Activated CD4-positive, CD25-positive, alpha-beta regulatory T cell (primary cell): ENCODE measurements around the gene LMO2.
"Not testable (repeated sequence)": the region's sequence is repeated elsewhere in the genome, so short reads cannot be mapped to it uniquely, and the experiment has no call there.

Experiments
- DNase-seq, 4 experiments: peaks; one replicate each; lab custom pipeline; 2025; lab: John Stamatoyannopoulos, UW

The LMO2 gene

DNA sequence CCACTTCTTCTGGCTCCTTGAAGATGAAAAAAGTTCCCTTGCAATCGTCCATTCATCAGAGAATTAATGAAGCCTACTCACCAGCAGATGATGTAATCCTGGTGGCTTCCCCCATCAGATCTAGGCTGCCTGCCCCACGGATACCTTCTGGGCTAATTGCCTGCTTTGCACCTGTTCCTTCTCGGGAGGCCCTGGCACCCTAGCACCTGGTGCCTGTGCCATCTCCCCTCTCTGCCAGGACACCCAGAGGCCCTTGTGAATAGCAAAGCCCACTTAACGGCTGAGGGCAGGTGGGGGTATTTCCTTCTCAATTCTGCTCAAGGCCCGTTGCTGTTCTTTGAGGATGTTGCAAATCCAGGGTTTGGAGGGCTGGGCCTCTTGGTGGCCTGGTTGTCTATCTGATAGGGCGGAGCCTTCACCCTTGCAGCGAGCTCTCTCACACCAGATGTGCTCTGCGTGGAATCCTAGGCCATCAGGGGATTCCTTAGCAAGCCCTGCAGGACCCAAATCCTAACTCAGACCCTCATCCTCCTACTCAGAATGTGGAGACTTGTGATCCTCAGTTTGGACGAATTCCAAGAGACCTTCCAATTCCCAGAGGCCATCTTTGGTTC is at the start of gene LMO2:
Gene LMO2 (minus strand): TSS at position 363 of the 614 bp plus-strand sequence. CDS start 22,360 bp downstream, outside the sequence.
- DNase-seq, result no peak

DNA sequence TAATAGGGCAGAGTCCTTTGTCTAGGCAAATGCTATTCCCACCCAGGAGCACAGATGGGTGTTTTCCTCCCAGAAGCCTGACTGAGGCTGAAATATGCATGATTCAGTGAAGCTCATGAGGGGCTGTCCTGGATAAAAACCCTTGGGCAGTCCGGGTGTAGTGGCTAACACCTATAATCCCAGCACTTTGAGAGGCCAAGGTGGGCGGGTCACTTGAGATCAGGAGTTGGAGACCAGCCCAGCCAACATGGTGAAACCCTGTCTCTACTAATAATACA is 48.6 kb upstream of the LMO2 start:
- DNase-seq, result no peak

GRCh38 chr11:33936725-33937604 is 45.1 kb upstream of the LMO2 start:
- no peak for DNase-seq

- no peak for DNase-seq
These were observed 43.9 kb upstream of the LMO2 start for GRCh38 chr11:33935461-33936456.

DNA sequence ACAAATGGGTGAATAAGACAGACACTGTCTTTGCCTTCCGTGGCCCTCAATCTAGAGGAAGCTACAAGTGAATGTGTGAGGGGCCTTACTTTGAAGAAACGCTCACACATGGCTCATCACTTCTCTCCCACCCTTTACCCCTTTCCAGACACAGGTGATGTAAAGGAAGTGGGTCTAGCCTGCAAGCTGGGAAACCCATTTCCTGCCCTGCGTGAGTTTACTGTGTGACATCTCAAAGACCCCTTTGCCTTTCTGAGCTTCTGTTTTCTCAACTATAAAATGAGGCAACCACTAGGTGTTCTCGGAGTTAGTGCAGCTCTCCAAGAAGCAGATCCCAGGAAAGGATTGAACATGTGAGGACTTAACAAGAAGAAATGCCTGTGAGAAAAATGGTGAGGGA is 43.1 kb upstream of the LMO2 start:
- no peak for DNase-seq

DNA sequence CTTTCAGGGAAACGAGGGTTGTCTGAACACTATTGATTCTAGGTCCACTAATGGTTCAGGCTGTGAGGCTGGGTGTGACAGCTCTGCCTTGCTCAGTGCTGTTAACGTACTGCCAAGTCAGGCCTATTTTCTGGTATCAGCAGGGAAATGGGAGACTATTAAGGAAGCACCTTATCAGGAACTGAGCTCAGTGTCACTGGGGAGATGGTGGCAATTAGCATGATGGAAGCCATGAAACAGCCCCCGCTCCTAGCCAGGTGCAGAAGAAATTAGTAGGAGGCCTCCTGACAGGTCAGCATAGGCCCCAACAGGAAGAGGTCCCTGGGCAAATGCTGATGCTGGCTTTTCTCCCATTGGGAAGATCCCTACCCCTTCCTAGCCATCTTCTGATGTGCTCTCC is 42.6 kb upstream of the LMO2 start:
- no peak for DNase-seq

DNA sequence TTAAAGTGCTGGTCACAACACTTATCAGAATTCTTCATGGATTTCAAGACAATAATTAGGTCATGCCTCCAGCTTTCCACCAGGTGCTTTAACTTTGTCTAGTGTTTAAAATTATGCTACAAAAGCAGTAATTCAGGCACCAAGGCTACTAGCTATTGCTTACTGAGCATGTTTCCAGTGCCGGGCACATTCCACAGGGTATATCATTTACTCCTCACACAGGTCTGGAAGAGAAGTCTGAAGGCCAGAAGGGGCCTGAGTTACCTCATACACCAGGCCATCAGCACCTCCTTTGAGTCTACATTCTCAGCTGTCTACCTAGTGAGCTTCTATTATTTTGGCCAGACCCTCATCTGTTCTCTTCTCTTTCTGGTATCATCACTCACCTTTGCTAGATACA is 41.7 kb upstream of the LMO2 start:
- no peak for DNase-seq

- DNase-seq, result no peak
These were observed 40.8 kb upstream of the LMO2 start for GRCh38 chr11:33932721-33933120.

GRCh38 chr11:33931739-33932366 is 40.0 kb upstream of the LMO2 start:
- DNase-seq, result not testable (repeated sequence)

GRCh38 chr11:33931067-33931466 is 39.2 kb upstream of the LMO2 start:
- no peak for DNase-seq

DNA sequence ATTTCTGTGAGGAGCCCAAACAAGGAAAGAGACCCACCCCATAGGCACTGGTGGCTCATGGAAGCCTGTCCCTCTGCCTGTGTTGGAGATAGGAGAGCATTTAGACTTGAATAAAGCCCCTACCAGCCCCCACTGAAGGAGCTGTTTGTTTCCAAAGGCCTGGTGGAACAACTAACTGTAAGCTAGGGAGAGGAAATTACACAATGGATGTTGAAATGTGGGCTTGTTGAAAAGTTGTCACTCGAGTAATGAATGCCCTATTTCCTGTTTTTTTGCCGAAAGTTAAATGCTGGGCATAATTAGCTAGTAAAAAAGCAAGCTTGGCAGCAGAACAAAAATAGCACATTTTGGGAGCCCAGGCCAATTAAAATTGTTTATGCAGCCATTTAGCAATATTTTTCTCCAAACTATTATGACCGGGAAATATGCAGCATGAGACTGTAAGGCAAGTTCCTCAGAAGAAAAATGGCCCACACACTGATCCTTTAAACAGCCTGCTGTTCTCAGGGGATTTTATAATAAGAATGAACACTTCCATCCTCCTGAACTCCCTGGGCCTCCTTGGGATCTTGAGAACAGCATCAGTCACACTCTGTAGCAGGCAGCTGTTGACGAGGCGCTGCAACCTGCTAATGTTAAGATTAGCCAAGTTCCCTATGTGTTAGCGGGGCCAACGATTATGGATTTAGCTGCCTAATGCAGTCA is 38.6 kb upstream of the LMO2 start:
- DNase-seq, result no peak

GRCh38 chr11:33928564-33928963 is 36.7 kb upstream of the LMO2 start:
- no peak for DNase-seq

DNA sequence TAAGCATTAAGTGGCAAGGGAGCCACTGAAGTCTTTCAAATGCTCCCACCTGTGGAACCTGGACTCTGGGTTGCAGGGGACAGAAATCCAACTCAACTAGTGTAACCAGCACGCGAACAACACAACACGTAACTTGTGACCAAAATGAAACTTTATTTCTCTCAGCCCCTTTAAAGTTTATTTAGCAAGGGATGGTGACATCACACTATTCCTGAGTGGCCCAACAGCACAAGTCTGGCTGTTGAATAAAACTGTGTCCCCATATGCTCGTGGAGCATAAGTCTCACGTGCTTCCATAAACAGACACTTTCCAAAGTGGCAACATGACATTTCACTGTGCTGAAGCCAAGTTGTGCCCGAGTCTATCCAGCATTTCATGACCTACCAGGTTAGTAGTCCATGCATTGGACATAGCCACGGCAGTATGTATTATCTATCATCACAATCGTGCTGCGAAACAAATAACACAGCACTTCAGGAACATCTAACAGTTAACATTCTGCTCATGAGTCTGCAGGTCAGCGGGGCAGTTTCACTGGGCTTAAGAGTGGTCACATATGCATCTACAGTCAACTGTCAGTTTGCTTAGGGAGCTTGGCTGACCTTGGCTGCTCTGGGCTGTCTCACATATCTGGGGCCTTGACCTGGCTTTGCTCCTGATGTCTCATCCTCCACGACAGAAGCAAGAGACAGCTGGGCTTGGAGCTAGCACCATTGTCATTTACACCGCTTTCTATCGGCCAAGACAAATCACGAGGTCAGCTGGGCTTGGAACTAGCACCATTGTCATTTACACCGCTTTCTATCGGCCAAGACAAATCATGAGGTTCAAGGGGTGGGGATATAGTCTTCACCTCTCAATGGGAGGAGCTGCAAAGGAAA is 35.0 kb upstream of the LMO2 start:
- no peak for DNase-seq

DNA sequence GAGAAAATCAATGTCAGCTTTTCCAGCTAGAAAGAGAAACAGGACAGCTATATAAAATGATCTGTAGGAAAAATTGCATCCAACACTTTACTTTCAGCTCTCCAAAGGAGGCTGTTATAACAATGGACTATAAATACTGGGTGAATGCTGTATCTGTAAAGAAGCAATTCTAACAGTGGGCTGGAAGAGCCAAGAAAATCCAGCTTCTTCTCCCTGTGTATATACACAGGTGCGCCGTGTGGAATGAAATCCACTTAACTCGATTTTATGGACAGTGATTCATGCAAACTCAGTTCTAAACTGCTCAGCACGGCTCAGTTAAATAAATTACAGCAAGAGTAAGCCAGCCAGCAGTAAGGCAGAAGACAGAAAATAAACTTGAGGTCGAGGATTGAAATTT is 32.5 kb upstream of the LMO2 start:
- DNase-seq, result no peak

- DNase-seq, result no peak
These were observed 31.8 kb upstream of the LMO2 start for GRCh38 chr11:33923626-33924025.

- DNase-seq, result no peak
These were observed 29.1 kb upstream of the LMO2 start for GRCh38 chr11:33920838-33921613.

GRCh38 chr11:33919645-33920044 is 27.8 kb upstream of the LMO2 start:
- no peak for DNase-seq

DNA sequence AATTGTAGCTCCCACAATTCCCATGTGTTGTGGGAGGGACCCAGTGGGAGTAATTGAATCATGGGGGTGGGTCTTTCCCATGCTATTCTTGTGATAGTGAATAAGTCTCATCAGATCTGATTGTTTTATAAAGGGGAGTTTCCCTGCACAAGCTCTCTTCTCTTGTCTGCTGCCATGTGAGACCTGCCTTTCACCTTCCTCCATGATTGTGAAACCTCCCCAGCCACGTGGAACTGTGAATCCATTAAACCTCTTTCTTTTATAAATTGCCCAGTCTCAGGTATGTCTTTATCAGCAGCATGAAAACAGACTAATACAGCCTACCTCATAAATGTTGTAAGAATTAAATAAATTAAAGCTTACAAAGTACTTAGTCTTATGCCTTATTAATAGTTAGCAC is 25.5 kb upstream of the LMO2 start:
- not testable (repeated sequence) for DNase-seq

DNA sequence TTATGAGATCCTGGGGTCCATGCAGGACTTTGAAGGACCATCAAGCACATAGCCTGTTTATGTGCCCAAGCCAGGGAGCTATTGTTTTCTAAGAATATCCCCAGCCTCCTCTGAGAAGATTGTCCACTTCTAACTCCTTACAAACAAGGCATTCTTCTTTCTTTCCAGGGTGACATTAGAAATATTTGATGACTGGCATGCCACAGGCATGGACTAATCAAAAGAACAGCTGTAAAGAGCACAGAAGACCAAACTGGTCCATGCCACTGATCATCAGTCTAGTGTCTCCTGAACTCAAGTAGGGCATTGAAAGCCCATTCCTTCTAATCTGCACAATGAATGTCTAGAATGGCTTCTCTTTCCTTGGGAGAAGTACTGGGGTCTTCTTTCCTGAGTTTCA is 24.9 kb upstream of the LMO2 start:
- no peak for DNase-seq

GRCh38 chr11:33915526-33915925 is 23.6 kb upstream of the LMO2 start:
- no peak for DNase-seq
